ENCODE data around the gene USP7.

DNA sequence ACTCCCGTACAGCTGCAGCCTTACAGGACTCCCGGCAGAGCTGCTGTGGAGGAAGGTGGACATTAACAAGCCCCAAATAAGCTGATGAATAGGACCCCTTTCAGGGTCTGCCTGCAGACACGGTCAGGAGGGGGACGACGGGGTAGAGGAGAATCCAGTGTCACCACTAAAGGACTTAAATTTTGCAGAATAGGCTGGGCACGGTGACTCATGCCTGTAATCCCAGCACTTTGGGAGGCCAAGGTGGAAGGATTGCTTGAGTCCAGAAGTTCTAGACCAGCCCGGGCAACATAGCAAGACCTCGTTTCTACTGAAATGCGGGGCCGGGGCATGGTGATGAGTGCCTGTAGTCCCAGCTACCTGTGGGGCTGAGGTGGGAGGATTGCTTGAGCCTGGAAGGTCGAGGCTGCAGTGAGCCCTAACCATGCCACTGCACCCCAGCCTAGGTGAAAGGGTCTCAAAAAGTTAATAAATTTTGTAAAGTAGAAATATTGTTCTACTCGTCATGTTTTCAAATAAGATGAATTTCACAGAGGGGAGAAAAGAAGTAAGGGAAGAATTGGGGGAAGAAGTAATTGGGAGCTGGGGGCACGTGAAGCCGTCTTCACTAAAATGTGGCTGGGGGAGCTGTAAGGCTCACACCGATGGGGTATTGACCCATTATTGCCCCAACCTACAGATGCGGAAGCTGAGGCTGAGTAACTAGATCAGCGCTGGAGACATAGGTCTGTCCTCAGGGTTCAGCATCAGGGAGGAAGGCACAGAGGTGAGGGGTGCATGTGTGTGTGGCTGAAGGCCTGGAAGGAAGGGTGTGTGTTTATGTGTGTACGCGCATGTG, 76.9 kb downstream of the USP7 start:
- TF ChIP-seq POLR2A (IDR thresholded peaks at IDR 0.05; ENCODE audit: low read depth) (no peak), CTCF (IDR thresholded peaks at IDR 0.05) (no peak), EP300 (IDR thresholded peaks at IDR 0.05) (no peak), POLR2AphosphoS5 (IDR thresholded peaks at IDR 0.05) (no peak)

Measured in esophagus muscularis mucosa (tissue), 4 donors.